Transverse colon (tissue), 3 donors: ENCODE results near the gene REST.

Experiments
- CTCF ChIP-seq, 5 experiments: fragments of 200-600 bp in 3 of 5; fragments of 450-650 bp in 2 of 5; sonication (generic) in 3 of 5; IDR thresholded peaks; 1 replicate in 2 of 5; 2 replicates in 3 of 5; pipeline ENCODE4 v1.5.1; 2016 to 2017; ENCODE audit warnings: antibody characterized with exemption in 5 of 5, inconsistent platforms in 3 of 5, mild to moderate bottlenecking in 2 of 5, moderate library complexity in 1 of 5
- EP300 ChIP-seq: sonication (generic); formaldehyde crosslinking; IDR thresholded peaks from one replicate; pipeline ENCODE4 v1.6.1; 2017; ENCODE audit warnings: antibody characterized with exemption, low read depth

- no peak for TF ChIP-seq EP300
- TF ChIP-seq CTCF (IDR thresholded peaks at IDR 0.05), result no peak
These were observed 46.2 kb downstream of the REST start for GRCh38 chr4:56953680-56954520.
